ENCODE data around the gene MPND. TPM values are rescaled to one million over a fixed set of nuclear protein-coding genes. Genes with fewer than 3 reads are reported as not detected.
A peak's percentile ranks its signal among the peaks of the same experiment; 100 is the strongest.
"Not testable (repeated sequence)": the region's sequence is repeated elsewhere in the genome, so short reads cannot be mapped to it uniquely, and the experiment has no call there.

MPND gene
- polyA plus RNA-seq, 4 donors = 20.9 to 45.1 (median 35.4) TPM

DNA sequence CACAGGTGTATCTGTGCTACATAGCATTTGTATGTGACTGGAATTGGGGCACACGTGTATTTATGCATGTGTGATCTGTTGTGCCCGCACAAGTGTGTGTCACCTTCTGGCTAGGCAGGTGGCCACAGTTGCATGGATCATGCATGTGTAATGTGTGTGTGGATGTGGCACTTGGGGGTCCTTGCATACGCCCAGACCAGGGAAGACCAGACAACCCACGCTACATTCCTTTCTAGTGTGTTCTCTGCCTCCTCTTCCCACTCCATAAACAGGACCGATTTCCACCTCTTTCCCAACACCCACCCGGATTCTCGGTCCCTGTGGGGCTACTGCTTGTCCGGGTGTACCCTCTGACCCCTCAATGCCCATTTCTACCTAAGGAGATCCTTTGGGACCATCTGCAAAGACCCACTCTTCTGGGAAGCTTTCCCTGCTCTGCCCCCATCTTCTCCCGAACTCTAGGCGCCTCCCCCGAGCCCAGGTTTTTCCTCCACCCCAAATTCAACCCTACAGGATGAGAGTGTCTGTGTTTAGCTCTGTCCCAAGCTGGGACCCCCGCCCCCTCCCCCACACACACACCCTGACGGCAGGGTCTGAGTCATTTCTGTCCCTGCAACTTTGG is 17.0 kb upstream of the MPND start:
- FAIRE-seq = no peak
- Histone ChIP-seq H3K4me3 (ENCODE audit: low read depth in 1 of 3, low read length in 3 of 3) (no peak overlapping the region), H3K9me3 (ENCODE audit: control insufficient read depth in 2 of 2, insufficient read depth in 1 of 2, low read depth in 1 of 2, low read length in 1 of 2) (peaks cover 0 to 18% of the 10 kb centered on the region in 2 donors), H3K4me1 (ENCODE audit: control insufficient read depth in 3 of 3, insufficient read depth in 2 of 3, low read depth in 1 of 3, low read length in 2 of 3) (peaks cover 2 to 25% (median 3%) of the 10 kb centered on the region in 3 donors), H3K36me3 (ENCODE audit: control insufficient read depth in 3 of 3, insufficient read depth in 2 of 3, low read depth in 1 of 3, low read length in 3 of 3) (peaks cover 0 to 36% (median 5%) of the 10 kb centered on the region in 3 donors), H3K27me3 (ENCODE audit: control insufficient read depth in 3 of 3, insufficient read depth in 3 of 3, low read length in 3 of 3) (peaks cover 0 to 16% (median 0%) of the 10 kb centered on the region in 3 donors), H3K27ac (ENCODE audit: low read depth in 1 of 3, low read length in 2 of 3) (no peak overlapping the region)
- WGBS, 3 donors = 59 to 79% (median 74%) methylated on average over 12 to 13 of the region's 13 CpGs
- DNase-seq = no peak

DNA sequence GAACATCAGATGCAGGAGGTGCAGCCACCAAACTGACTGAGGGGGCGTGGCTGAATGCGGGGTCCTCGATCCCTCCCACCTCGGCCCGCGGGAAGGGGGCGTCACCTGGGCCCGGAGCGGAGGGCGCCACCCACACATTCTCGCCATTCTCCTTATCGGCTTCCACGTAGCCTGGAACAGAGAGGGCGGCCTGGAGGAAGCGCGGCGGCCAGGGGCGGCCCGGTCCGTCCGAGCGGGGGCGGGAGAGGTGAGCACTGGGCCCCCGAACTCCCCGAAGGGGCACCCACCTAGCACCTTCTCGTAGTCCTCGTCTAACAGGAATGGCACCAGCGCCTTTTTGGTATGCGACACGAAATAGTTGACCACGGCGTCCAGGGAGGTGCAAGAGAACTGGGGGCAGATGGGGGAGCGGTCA is 16.5 kb upstream of the MPND start:
- Histone ChIP-seq H3K4me1 (ENCODE audit: control insufficient read depth in 3 of 3, insufficient read depth in 2 of 3, low read depth in 1 of 3, low read length in 2 of 3) (peaks cover 2 to 25% (median 3%) of the 10 kb centered on the region in 3 donors), H3K27me3 (ENCODE audit: control insufficient read depth in 3 of 3, insufficient read depth in 3 of 3, low read length in 3 of 3) (peaks cover 0 to 16% (median 0%) of the 10 kb centered on the region in 3 donors), H3K9me3 (ENCODE audit: control insufficient read depth in 2 of 2, insufficient read depth in 1 of 2, low read depth in 1 of 2, low read length in 1 of 2) (peaks cover 0 to 13% of the 10 kb centered on the region in 2 donors), H3K4me3 (ENCODE audit: low read depth in 1 of 3, low read length in 3 of 3) (no peak overlapping the region), H3K27ac (ENCODE audit: low read depth in 1 of 3, low read length in 2 of 3) (no peak overlapping the region), H3K36me3 (ENCODE audit: control insufficient read depth in 3 of 3, insufficient read depth in 2 of 3, low read depth in 1 of 3, low read length in 3 of 3) (peaks cover 0 to 36% (median 5%) of the 10 kb centered on the region in 3 donors)
- DNase-seq (no peak), FAIRE-seq (no peak)
- 31 to 75% (median 66%) methylated on average over 33 of the region's 33 CpGs for WGBS, 3 donors

DNA sequence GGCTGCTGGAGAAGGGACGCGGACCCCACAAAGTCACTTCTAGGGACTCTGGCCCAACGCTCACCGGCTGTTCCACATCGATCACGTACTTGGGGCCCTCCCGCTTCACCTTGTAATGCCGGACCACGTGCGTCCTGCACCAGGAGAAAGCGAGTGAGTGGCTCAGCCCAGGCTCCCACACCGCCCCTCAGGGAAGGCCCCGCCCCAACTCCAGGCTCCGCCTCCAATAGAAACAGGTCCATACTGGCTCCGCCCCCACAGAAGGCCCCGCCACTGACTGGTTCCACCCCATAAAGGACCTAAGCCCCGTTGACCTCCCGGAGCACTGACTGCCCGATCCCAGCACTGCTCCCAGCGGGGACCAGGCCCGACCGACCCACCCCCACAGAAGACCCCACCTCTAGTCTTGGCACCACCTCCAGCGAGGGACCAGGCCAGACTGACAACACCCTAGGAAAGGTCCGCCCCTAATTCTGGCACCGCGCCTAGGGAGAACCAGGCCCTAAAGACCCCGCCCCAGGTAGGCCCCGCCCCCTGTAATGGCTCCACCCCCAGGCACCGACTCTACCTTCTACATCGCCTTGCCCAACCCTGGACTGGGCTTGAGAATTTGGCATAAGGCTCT is 16.0 kb upstream of the MPND start:
- Histone ChIP-seq H3K4me1 (ENCODE audit: control insufficient read depth in 3 of 3, insufficient read depth in 2 of 3, low read depth in 1 of 3, low read length in 2 of 3) (peaks cover 2 to 25% (median 3%) of the 10 kb centered on the region in 3 donors), H3K27me3 (ENCODE audit: control insufficient read depth in 3 of 3, insufficient read depth in 3 of 3, low read length in 3 of 3) (peaks cover 0 to 16% (median 0%) of the 10 kb centered on the region in 3 donors), H3K9me3 (ENCODE audit: control insufficient read depth in 2 of 2, insufficient read depth in 1 of 2, low read depth in 1 of 2, low read length in 1 of 2) (peaks cover 0 to 8% of the 10 kb centered on the region in 2 donors), H3K4me3 (ENCODE audit: low read depth in 1 of 3, low read length in 3 of 3) (peak overlapping the region in 2 of 3 donors; percentile 28 to 37), H3K36me3 (ENCODE audit: control insufficient read depth in 3 of 3, insufficient read depth in 2 of 3, low read depth in 1 of 3, low read length in 3 of 3) (peaks cover 0 to 37% (median 5%) of the 10 kb centered on the region in 3 donors), H3K27ac (ENCODE audit: low read depth in 1 of 3, low read length in 2 of 3) (peak overlapping the region in 1 of 3 donors; percentile 32)
- FAIRE-seq (no peak), DNase-seq (peak in 1 of 2 donors; percentile 90)
- WGBS, 3 donors = 17 to 72% (median 39%) methylated on average over 27 to 30 of the region's 30 CpGs

DNA sequence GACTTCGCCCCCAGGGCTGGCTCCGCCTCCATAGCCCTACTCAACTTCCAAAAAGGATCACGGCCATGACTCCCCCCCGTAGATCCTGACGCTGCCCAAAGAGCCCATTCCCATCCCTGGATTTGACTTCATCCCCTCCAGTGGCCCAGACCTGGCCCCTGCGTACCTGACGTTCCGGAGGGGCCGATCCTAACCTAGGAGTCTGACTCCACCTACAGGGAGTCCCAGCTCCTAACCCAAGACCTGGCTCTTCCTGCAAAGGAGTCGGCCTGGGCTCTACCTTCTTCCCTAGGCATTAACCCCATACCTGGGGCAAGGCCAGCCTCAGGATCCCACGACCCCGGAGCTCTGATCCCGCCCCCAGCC is 15.5 kb upstream of the MPND start:
- Histone ChIP-seq H3K27me3 (ENCODE audit: control insufficient read depth in 3 of 3, insufficient read depth in 3 of 3, low read length in 3 of 3) (peaks cover 0 to 16% (median 0%) of the 10 kb centered on the region in 3 donors), H3K4me1 (ENCODE audit: control insufficient read depth in 3 of 3, insufficient read depth in 2 of 3, low read depth in 1 of 3, low read length in 2 of 3) (peaks cover 2 to 25% (median 3%) of the 10 kb centered on the region in 3 donors), H3K9me3 (ENCODE audit: control insufficient read depth in 2 of 2, insufficient read depth in 1 of 2, low read depth in 1 of 2, low read length in 1 of 2) (peaks cover 0 to 3% of the 10 kb centered on the region in 2 donors), H3K4me3 (ENCODE audit: low read depth in 1 of 3, low read length in 3 of 3) (peak overlapping the region in 2 of 3 donors; percentile 28 to 37), H3K36me3 (ENCODE audit: control insufficient read depth in 3 of 3, insufficient read depth in 2 of 3, low read depth in 1 of 3, low read length in 3 of 3) (peaks cover 0 to 42% (median 5%) of the 10 kb centered on the region in 3 donors), H3K27ac (ENCODE audit: low read depth in 1 of 3, low read length in 2 of 3) (peak overlapping the region in 2 of 3 donors; percentile 30 to 32)
- WGBS, 3 donors = 15 to 33% (median 15%) methylated on average over 13 of the region's 13 CpGs
- FAIRE-seq = no peak
- no peak for DNase-seq

DNA sequence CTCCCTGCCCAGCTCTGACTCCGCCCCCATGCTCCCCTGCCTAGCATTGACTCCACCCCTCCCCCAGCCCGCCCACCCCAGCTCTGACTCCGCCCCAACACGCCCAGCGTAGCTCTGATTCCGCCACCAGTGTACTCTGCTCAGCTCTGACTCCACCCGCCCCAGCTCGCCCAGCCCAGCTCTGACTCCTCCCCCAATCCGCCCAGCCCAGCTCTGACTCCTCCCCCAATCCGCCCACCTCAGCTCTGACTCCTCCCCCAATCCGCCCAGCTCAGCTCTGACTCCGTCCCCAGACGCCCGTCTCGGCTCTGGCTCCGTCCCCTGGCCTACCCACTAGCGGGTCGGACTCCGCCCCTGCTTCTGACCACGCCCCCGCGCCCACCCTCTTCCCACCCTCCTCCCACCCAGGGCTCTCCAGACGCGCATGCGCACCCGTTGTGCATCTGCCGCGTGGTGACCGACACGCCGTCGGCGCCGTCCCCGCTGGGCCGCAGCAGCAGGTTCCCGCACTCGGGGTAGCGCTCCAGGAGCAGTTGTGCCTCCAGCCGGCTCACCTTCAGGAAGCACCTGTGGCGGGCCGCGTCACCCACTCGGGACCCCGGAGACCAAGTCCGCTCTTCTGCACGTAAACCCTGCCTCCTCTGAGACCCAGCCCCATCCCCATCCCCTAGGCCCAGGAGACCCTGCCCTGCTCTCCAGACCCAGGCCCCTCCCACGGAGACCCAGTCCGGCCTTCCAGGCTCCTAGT is 14.9 kb upstream of the MPND start:
- H3K9me3 ChIP-seq (ENCODE audit: control insufficient read depth in 2 of 2, insufficient read depth in 1 of 2, low read depth in 1 of 2, low read length in 1 of 2) = peaks cover 0 to 3% of the 10 kb centered on the region in 2 donors
- DNase-seq (peak; percentile 82 to 93), FAIRE-seq (no peak)
- peak overlapping the region; percentile 23 to 68 (median 37) for H3K4me3 ChIP-seq (ENCODE audit: low read depth in 1 of 3, low read length in 3 of 3)
- peaks cover 0 to 44% (median 5%) of the 10 kb centered on the region in 3 donors for H3K36me3 ChIP-seq (ENCODE audit: control insufficient read depth in 3 of 3, insufficient read depth in 2 of 3, low read depth in 1 of 3, low read length in 3 of 3)
- peaks cover 0 to 16% (median 0%) of the 10 kb centered on the region in 3 donors for H3K27me3 ChIP-seq (ENCODE audit: control insufficient read depth in 3 of 3, insufficient read depth in 3 of 3, low read length in 3 of 3)
- 1 to 10% (median 7%) methylated on average over 37 to 49 of the region's 49 CpGs for WGBS, 3 donors
- peak overlapping the region in 2 of 3 donors; percentile 59 to 65 for H3K27ac ChIP-seq (ENCODE audit: low read depth in 1 of 3, low read length in 2 of 3)
- peaks cover 2 to 25% (median 3%) of the 10 kb centered on the region in 3 donors for H3K4me1 ChIP-seq (ENCODE audit: control insufficient read depth in 3 of 3, insufficient read depth in 2 of 3, low read depth in 1 of 3, low read length in 2 of 3)

DNA sequence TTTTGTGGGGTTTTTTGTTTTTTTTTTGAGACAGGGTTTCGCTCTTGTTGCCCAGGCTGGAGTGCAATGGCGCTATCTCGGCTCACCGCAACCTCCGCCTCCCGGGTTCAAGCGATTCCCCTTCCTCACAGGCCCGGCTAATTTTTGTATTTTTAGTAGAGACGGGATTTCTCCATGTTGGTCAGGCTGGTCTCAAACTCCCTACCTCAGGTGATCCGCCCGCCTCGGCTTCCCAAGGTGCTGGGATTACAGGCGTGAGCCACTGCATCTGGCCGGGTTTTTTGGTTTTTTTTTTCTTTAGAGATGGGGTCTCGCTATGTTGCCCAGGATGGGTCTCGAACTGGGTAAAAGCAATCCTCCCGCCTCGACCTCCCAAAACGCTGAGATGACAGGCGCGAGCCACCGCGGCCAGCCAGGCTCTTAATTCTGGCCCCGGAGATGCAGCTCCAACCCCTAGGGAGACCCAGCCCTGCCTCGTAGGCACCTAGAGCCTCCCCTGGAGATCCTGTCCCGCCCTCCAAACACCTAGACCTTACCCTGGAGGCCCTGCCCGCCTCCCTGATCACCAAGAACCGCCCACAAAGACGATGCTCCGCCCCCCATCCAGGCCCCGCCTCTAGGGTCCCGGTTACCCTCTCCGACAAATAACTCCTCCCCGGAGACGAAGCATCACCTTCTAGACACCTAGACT is 14.2 kb upstream of the MPND start:
- FAIRE-seq; H3K9me3 ChIP-seq (ENCODE audit: control insufficient read depth in 2 of 2, insufficient read depth in 1 of 2, low read depth in 1 of 2, low read length in 1 of 2): not testable (repeated sequence)
- WGBS, 3 donors = 43 to 62% (median 57%) methylated on average over 32 to 35 of the region's 35 CpGs
- peak in 1 of 2 donors; percentile 45 for DNase-seq
- Histone ChIP-seq H3K27ac (ENCODE audit: low read depth in 1 of 3, low read length in 2 of 3) (peak overlapping the region in 2 of 3 donors; percentile 59 to 65), H3K36me3 (ENCODE audit: control insufficient read depth in 3 of 3, insufficient read depth in 2 of 3, low read depth in 1 of 3, low read length in 3 of 3) (peaks cover 0 to 44% (median 5%) of the 10 kb centered on the region in 3 donors), H3K4me3 (ENCODE audit: low read depth in 1 of 3, low read length in 3 of 3) (peak overlapping the region; percentile 23 to 68 (median 30)), H3K4me1 (ENCODE audit: control insufficient read depth in 3 of 3, insufficient read depth in 2 of 3, low read depth in 1 of 3, low read length in 2 of 3) (peaks cover 2 to 25% (median 3%) of the 10 kb centered on the region in 3 donors), H3K27me3 (ENCODE audit: control insufficient read depth in 3 of 3, insufficient read depth in 3 of 3, low read length in 3 of 3) (peaks cover 0 to 16% (median 0%) of the 10 kb centered on the region in 3 donors)

DNA sequence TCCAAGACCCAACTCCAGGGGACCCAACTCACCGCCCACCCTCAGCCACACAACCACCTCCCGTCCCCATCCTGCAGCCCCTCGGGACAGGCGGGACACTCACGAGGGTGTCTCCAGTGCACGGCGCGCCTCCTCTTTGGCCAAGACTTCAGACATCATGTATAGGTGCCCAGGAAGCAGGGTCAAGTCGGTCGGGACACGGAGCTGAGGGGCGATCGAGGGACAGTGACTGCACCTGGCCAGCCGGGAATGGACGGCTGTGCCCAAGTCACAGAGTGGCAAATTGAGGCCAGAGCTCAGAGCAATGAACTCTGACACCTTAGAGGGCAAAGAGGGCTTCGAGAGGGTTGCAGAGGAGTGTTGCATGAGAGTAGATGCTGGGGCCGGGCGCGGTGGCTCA is 13.5 kb upstream of the MPND start:
- Histone ChIP-seq H3K9me3 (ENCODE audit: control insufficient read depth in 2 of 2, insufficient read depth in 1 of 2, low read depth in 1 of 2, low read length in 1 of 2) (peaks cover 0 to 6% of the 10 kb centered on the region in 2 donors), H3K36me3 (ENCODE audit: control insufficient read depth in 3 of 3, insufficient read depth in 2 of 3, low read depth in 1 of 3, low read length in 3 of 3) (peaks cover 0 to 48% (median 5%) of the 10 kb centered on the region in 3 donors), H3K4me1 (ENCODE audit: control insufficient read depth in 3 of 3, insufficient read depth in 2 of 3, low read depth in 1 of 3, low read length in 2 of 3) (peaks cover 2 to 25% (median 3%) of the 10 kb centered on the region in 3 donors), H3K4me3 (ENCODE audit: low read depth in 1 of 3, low read length in 3 of 3) (no peak overlapping the region), H3K27ac (ENCODE audit: low read depth in 1 of 3, low read length in 2 of 3) (no peak overlapping the region), H3K27me3 (ENCODE audit: control insufficient read depth in 3 of 3, insufficient read depth in 3 of 3, low read length in 3 of 3) (peaks cover 0 to 16% (median 0%) of the 10 kb centered on the region in 3 donors)
- WGBS, 3 donors = 96 to 97% (median 96%) methylated on average over 18 to 19 of the region's 19 CpGs
- DNase-seq (no peak), FAIRE-seq (no peak)

Measured in small intestine (tissue), 7 donors.